Nephron progenitor cell (in vitro differentiated cells): Measurements from ENCODE around the gene KRTAP5-5.

Experiments
- DNase-seq: peaks from one replicate; pipeline ENCODE4 v3.0.0; 2021
- H3K27ac Mint-ChIP-seq: 2 replicates; pipeline ENCODE4 v1.8.0; 2021; ENCODE audit warnings: mild to moderate bottlenecking, moderate library complexity, mixed read lengths
- H3K27me3 Mint-ChIP-seq: 2 replicates; pipeline ENCODE4 v1.8.0; 2021; ENCODE audit warnings: mild to moderate bottlenecking, low read depth, mixed read lengths; ENCODE audit not compliant: poor library complexity
- H3K36me3 Mint-ChIP-seq: 2 replicates; pipeline ENCODE4 v1.8.0; 2021; ENCODE audit warnings: low read depth, mixed read lengths
- H3K4me1 Mint-ChIP-seq: 2 replicates; pipeline ENCODE4 v1.8.0; 2021; ENCODE audit warnings: mixed read lengths
- H3K4me3 Mint-ChIP-seq: 2 replicates; pipeline ENCODE4 v1.8.0; 2021; ENCODE audit warnings: mild to moderate bottlenecking, moderate library complexity, mixed read lengths
- H3K9me3 Mint-ChIP-seq: 2 replicates; pipeline ENCODE4 v1.8.0; 2021; ENCODE audit warnings: mild to moderate bottlenecking, moderate library complexity, mixed read lengths
- TF ChIP-seq, protein P1 (sequence below): fragments of 200-600 bp; sonication (generic); IDR thresholded peaks from 2 replicates; pipeline ENCODE4 v1.5.0; 2021; ENCODE audit warnings: antibody characterized with exemption

Gene KRTAP5-5

DNA sequence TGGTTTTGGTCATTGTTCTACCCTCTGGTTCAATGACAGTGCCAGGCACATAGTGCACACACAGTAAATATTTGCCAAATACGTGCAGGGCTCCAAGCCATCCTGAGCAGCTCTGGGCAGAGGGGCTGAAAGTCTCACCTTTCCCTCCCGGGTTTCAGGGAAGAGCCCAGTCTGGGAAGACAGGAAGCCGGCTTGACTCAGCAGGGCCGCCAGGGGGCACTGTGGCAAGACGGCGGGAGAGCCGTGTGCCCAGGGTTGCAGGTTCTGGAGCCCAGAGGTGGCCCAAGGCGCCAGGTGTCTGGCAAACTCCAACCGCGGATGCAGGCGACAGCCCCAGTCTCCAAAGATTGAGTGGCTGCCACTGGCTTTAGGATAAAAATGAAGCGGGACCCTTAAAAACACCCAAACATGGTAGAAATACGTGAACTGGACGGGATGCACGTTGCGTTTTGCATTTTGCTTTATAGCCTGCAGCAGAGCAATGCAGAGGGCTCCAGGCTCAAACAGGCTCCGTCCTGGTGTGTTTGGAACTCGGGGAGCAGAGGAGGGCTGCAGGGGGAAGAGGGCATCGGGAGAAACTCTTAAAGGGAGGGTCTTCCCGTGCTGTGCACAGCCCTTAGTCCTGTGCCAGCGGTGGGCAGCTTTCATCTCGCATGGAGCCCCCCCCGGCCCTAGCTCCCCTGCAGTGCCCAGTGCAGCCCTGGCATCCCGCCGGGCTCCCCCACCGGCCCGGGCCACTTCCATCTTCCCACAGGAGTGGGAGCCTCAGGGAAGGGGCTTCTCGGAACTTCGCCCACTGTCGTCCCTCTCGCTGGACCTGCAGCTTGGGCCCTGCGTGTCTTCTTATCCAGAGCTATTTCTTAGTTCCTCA is 10.7 kb downstream of the KRTAP5-5 start:
- peak; percentile 74 for DNase-seq
- TF ChIP-seq, protein P1, sequence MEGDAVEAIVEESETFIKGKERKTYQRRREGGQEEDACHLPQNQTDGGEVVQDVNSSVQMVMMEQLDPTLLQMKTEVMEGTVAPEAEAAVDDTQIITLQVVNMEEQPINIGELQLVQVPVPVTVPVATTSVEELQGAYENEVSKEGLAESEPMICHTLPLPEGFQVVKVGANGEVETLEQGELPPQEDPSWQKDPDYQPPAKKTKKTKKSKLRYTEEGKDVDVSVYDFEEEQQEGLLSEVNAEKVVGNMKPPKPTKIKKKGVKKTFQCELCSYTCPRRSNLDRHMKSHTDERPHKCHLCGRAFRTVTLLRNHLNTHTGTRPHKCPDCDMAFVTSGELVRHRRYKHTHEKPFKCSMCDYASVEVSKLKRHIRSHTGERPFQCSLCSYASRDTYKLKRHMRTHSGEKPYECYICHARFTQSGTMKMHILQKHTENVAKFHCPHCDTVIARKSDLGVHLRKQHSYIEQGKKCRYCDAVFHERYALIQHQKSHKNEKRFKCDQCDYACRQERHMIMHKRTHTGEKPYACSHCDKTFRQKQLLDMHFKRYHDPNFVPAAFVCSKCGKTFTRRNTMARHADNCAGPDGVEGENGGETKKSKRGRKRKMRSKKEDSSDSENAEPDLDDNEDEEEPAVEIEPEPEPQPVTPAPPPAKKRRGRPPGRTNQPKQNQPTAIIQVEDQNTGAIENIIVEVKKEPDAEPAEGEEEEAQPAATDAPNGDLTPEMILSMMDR: peak; percentile 89
- Mint-ChIP-seq H3K4me1 (peaks cover 30% of the 10 kb centered on the region), H3K27me3 (peaks cover 29% of the 10 kb centered on the region), H3K9me3 (no peaks in the 10 kb centered on the region), H3K4me3 (no peak overlapping the region), H3K36me3 (no peaks in the 10 kb centered on the region), H3K27ac (no peak overlapping the region)

GRCh38 chr11:1641096-1641495 is 11.5 kb downstream of the KRTAP5-5 start:
- no peak for DNase-seq
- no peak overlapping the region for H3K4me3 Mint-ChIP-seq
- H3K9me3 Mint-ChIP-seq: no peaks in the 10 kb centered on the region
- TF ChIP-seq, protein P1: no peak
- H3K27me3 Mint-ChIP-seq: peaks cover 26% of the 10 kb centered on the region
- H3K4me1 Mint-ChIP-seq: peaks cover 23% of the 10 kb centered on the region
- H3K36me3 Mint-ChIP-seq: no peaks in the 10 kb centered on the region
- no peak overlapping the region for H3K27ac Mint-ChIP-seq

- no peak overlapping the region for H3K4me3 Mint-ChIP-seq
- H3K27me3 Mint-ChIP-seq: peaks cover 23% of the 10 kb centered on the region
- H3K4me1 Mint-ChIP-seq: peaks cover 23% of the 10 kb centered on the region
- DNase-seq: no peak
- no peaks in the 10 kb centered on the region for H3K9me3 Mint-ChIP-seq
- no peak overlapping the region for H3K27ac Mint-ChIP-seq
- TF ChIP-seq, protein P1: no peak
- no peaks in the 10 kb centered on the region for H3K36me3 Mint-ChIP-seq
Measured at GRCh38 chr11:1642288-1643145, 12.9 kb downstream of the KRTAP5-5 start.

GRCh38 chr11:1643146-1643690 is 13.6 kb downstream of the KRTAP5-5 start:
- Mint-ChIP-seq H3K9me3 (no peaks in the 10 kb centered on the region), H3K27ac (no peak overlapping the region), H3K27me3 (peaks cover 21% of the 10 kb centered on the region), H3K4me3 (no peak overlapping the region), H3K4me1 (peaks cover 23% of the 10 kb centered on the region), H3K36me3 (no peaks in the 10 kb centered on the region)
- no peak for DNase-seq
- TF ChIP-seq, protein P1: no peak

DNA sequence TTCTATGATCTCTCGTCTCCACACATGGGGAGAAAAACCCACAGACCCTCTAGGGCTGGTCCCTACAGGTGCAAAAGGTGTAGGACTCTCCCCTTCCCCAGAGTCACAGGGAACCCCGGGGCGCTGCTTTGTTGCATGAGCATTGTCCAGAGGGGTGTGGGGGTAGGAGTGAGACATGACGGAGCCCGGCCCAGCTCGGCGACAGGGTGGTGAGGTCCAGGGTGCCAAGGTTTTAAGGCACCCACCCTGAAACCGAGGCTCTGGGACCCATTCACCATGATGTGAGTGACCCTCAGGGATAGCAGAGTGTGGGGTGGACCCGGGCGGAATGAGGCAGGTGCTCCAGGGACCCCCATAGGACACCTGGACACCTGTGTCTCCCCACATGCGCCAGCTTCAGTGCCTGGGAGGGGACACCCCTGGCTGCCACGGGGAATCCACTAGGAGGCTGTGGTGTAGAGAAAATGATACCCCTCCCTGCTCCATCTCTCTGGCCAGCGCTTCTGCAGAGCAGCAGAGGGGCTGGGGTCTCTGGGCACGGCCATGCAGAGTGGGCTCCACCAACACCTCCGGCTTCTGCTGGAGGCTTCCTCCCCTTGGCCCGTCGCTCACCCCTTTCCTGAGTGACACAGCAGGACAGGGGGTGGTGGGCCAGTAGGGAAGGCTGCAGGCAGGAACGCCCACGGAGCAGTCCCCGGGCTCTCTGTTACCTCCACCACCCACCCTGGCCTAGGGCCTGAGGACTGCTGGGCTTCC is 15.2 kb downstream of the KRTAP5-5 start:
- TF ChIP-seq, protein P1: no peak
- Mint-ChIP-seq H3K36me3 (no peaks in the 10 kb centered on the region), H3K27ac (no peak overlapping the region), H3K4me3 (no peak overlapping the region), H3K27me3 (peaks cover 22% of the 10 kb centered on the region), H3K4me1 (peaks cover 12% of the 10 kb centered on the region), H3K9me3 (no peaks in the 10 kb centered on the region)
- DNase-seq: no peak
